GM19023 (cell line): Measurements from ENCODE around the gene CHL1.

ENCODE experiments used
- ATAC-seq: cut with Tn5 transposase; IDR thresholded peaks from one replicate; pipeline ENCODE4 v1.9.1; 2021; ENCODE audit warnings: mild to moderate bottlenecking, moderate library complexity; ENCODE audit not compliant: unreplicated experiment

CHL1 gene

GRCh38 chr3:454986-455385 lies 258.4 kb downstream of the CHL1 start:
- ATAC-seq = no peak

DNA sequence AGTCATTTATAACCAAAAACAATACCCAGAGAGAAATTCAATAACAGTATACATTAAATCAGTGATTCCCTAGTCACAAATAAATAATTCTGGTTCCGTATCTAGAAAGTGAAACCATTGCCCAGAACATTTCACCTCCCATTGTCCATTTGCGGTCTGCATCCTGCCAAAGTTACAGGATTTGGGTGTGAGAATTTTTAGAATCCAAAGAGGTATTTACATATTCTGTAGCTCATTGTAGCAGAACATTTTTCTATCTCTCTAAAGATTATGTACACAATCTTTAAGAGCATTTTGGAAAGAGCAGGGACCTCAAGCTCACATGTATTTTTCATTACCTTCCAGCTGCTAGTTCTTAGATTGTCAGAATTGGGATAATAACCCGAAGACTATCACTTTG lies 261.6 kb downstream of the CHL1 start:
- no peak for ATAC-seq

- no peak for ATAC-seq
Observed at GRCh38 chr3:458653-459310, 262.2 kb downstream of the CHL1 start.
